ENCODE data around the gene CIC. TPM values are rescaled to one million over a fixed set of nuclear protein-coding genes. Genes with fewer than 3 reads are reported as not detected.

Gene CIC
- total and polyA plus RNA-seq, 2 of the 13 experiments (the other 11 are each of a cell fraction or from before 2014, with no cell fraction given), result 5.9 to 8.0 TPM

GRCh38 chr19:42295831-42296525, 26.9 kb downstream of the CIC start (continued):
- TF ChIP-seq ZNF609 (CRISPR knock-in tag; IDR thresholded peaks at IDR 0.05; ENCODE audit: borderline replicate concordance) (no peak), AHR (CRISPR knock-in tag; IDR thresholded peaks at IDR 0.05) (0 out of 2 replicates have a peak, but pooled peaks have one; percentile 60), RAD21 (CRISPR knock-in tag; IDR thresholded peaks at IDR 0.05) (peak; percentile 67), GFI1 (CRISPR knock-in tag; IDR thresholded peaks at IDR 0.05; ENCODE audit: borderline replicate concordance) (no peak), DNMT1 (CRISPR knock-in tag; IDR thresholded peaks at IDR 0.05) (peak; percentile 74; the same call in 1 of the 2 replicates), SAFB2 (CRISPR knock-in tag; IDR thresholded peaks at IDR 0.05; ENCODE audit: borderline replicate concordance, low read depth) (peak; percentile 68; the same call in 1 of the 2 replicates), ZNF788 (CRISPR knock-in tag; IDR thresholded peaks at IDR 0.05; ENCODE audit: borderline replicate concordance) (peak; percentile 3; the same call in 1 of the 2 replicates), MXD4 (CRISPR knock-in tag; IDR thresholded peaks at IDR 0.05) (no peak), ATRX (CRISPR knock-in tag; IDR thresholded peaks at IDR 0.05; ENCODE audit: borderline replicate concordance) (no peak), KAT2B (IDR thresholded peaks at IDR 0.05; ENCODE audit: borderline replicate concordance, low read depth, low read length) (no peak), SAP130 (CRISPR knock-in tag; IDR thresholded peaks at IDR 0.05; ENCODE audit: low read depth) (peak; percentile 37; the same call in 1 of the 2 replicates), U2AF2 (IDR thresholded peaks at IDR 0.05; ENCODE audit: low read depth, low read length) (no peak), NR2F6 (IDR thresholded peaks at IDR 0.05) (no peak), NR2F6 (CRISPR knock-in tag; IDR thresholded peaks at IDR 0.05) (0 out of 2 replicates have a peak, but pooled peaks have one; percentile 13), CBX5 (CRISPR knock-in tag; IDR thresholded peaks at IDR 0.05; ENCODE audit: borderline replicate concordance) (no peak; the same call in 1 of the 2 replicates), NCOA1 (CRISPR knock-in tag; IDR thresholded peaks at IDR 0.05) (no peak), NFKB2 (CRISPR knock-in tag; IDR thresholded peaks at IDR 0.05; ENCODE audit: borderline replicate concordance) (no peak), AKAP8 (CRISPR knock-in tag; IDR thresholded peaks at IDR 0.05) (peak; percentile 94)
- TF ChIP-seq, protein P1, sequence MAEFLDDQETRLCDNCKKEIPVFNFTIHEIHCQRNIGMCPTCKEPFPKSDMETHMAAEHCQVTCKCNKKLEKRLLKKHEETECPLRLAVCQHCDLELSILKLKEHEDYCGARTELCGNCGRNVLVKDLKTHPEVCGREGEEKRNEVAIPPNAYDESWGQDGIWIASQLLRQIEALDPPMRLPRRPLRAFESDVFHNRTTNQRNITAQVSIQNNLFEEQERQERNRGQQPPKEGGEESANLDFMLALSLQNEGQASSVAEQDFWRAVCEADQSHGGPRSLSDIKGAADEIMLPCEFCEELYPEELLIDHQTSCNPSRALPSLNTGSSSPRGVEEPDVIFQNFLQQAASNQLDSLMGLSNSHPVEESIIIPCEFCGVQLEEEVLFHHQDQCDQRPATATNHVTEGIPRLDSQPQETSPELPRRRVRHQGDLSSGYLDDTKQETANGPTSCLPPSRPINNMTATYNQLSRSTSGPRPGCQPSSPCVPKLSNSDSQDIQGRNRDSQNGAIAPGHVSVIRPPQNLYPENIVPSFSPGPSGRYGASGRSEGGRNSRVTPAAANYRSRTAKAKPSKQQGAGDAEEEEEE (CRISPR knock-in tag; IDR thresholded peaks at IDR 0.05; ENCODE audit: borderline replicate concordance), result 0 out of 2 replicates have a peak, but pooled peaks have one; percentile 24
- TF ChIP-seq, protein P2, sequence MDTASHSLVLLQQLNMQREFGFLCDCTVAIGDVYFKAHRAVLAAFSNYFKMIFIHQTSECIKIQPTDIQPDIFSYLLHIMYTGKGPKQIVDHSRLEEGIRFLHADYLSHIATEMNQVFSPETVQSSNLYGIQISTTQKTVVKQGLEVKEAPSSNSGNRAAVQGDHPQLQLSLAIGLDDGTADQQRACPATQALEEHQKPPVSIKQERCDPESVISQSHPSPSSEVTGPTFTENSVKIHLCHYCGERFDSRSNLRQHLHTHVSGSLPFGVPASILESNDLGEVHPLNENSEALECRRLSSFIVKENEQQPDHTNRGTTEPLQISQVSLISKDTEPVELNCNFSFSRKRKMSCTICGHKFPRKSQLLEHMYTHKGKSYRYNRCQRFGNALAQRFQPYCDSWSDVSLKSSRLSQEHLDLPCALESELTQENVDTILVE (CRISPR knock-in tag; IDR thresholded peaks at IDR 0.05), result no peak
- TF ChIP-seq, protein P3, sequence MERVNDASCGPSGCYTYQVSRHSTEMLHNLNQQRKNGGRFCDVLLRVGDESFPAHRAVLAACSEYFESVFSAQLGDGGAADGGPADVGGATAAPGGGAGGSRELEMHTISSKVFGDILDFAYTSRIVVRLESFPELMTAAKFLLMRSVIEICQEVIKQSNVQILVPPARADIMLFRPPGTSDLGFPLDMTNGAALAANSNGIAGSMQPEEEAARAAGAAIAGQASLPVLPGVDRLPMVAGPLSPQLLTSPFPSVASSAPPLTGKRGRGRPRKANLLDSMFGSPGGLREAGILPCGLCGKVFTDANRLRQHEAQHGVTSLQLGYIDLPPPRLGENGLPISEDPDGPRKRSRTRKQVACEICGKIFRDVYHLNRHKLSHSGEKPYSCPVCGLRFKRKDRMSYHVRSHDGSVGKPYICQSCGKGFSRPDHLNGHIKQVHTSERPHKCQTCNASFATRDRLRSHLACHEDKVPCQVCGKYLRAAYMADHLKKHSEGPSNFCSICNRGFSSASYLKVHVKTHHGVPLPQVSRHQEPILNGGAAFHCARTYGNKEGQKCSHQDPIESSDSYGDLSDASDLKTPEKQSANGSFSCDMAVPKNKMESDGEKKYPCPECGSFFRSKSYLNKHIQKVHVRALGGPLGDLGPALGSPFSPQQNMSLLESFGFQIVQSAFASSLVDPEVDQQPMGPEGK (CRISPR knock-in tag; IDR thresholded peaks at IDR 0.05), result peak; percentile 48; the same call in 1 of the 2 replicates
